Smooth muscle cell (in vitro differentiated cells): Measurements from ENCODE around the gene SNX19. TPM values are rescaled to one million over a fixed set of nuclear protein-coding genes. Genes with fewer than 3 reads are reported as not detected.

Experiments
- DNase-seq: peaks from one replicate; lab custom pipeline; 2025; ENCODE audit not compliant: unreplicated experiment; lab: John Stamatoyannopoulos, UW
- H2AFZ ChIP-seq: fragments of 200-600 bp; sonication (generic); 2 replicates; pipeline ENCODE4 v1.6.0; 2016; ENCODE audit warnings: antibody characterized with exemption, low read depth, mild to moderate bottlenecking
- H3F3A ChIP-seq: fragments of 200-600 bp; sonication (generic); 2 replicates; pipeline ENCODE4 v1.6.0; 2017; ENCODE audit warnings: antibody characterized with exemption, low read depth
- H3K27ac ChIP-seq: fragments of 200-600 bp; sonication (generic); 2 replicates; pipeline ENCODE4 v1.5.1; 2016; ENCODE audit warnings: low read depth, mild to moderate bottlenecking
- H3K27me3 ChIP-seq: fragments of 200-600 bp; sonication (generic); 2 replicates; pipeline ENCODE4 v1.6.1; 2016; ENCODE audit warnings: low read depth, mild to moderate bottlenecking
- H3K36me3 ChIP-seq: fragments of 200-600 bp; sonication (generic); 2 replicates; pipeline ENCODE4 v1.5.1; 2016; ENCODE audit warnings: low read depth
- H3K4me1 ChIP-seq: fragments of 200-600 bp; sonication (generic); 2 replicates; pipeline ENCODE4 v1.5.1; 2016; ENCODE audit warnings: low read depth
- H3K4me2 ChIP-seq: fragments of 200-600 bp; sonication (generic); 2 replicates; pipeline ENCODE4 v1.6.0; 2016; ENCODE audit warnings: mild to moderate bottlenecking
- H3K4me3 ChIP-seq: fragments of 200-600 bp; sonication (generic); 2 replicates; pipeline ENCODE4 v1.5.1; 2016; ENCODE audit warnings: mild to moderate bottlenecking
- H3K79me2 ChIP-seq: fragments of 200-600 bp; sonication (generic); 2 replicates; pipeline ENCODE4 v1.6.0; 2016; ENCODE audit warnings: low read depth, mild to moderate bottlenecking
- H3K9ac ChIP-seq: fragments of 200-600 bp; sonication (generic); 2 replicates; pipeline ENCODE4 v1.6.0; 2016; ENCODE audit warnings: low read depth
- H3K9me3 ChIP-seq: fragments of 200-600 bp; sonication (generic); replicated peaks from 2 replicates; pipeline ENCODE4 v1.5.1; 2016; ENCODE audit warnings: low read depth
- H4K20me1 ChIP-seq: fragments of 200-600 bp; sonication (generic); 2 replicates; pipeline ENCODE4 v1.6.0; 2016; ENCODE audit warnings: low read depth
- WGBS: methylation state at CpG from one replicate; pipeline ENCODE4 v1.1.7; 2016; ENCODE audit warnings: low lambda C conversion rate; 5-methylcytosine and 5-hydroxymethylcytosine counted together
- polyA plus RNA-seq: library from polyadenylated mRNA; unstranded; fragments of >200 nt; fragmentation: Nextera tagmentation; extraction: Ambion mirVana; gene quantifications from 2 replicates; pipeline ENCODE4 v1.2.1, GENCODE V29; 2016
- total RNA-seq: library from RNA; depleted of rRNA; stranded (reverse); fragments of >200 nt; gene quantifications from 2 replicates; pipeline ENCODE4 v1.2.3, GENCODE V29; 2014
- TF ChIP-seq, protein P1 (sequence below): fragments of 200-600 bp; sonication (generic); IDR thresholded peaks from 2 replicates; pipeline ENCODE4 v1.5.1; 2017; ENCODE audit warnings: borderline replicate concordance, mild to moderate bottlenecking, antibody characterized with exemption; ENCODE audit not compliant: insufficient read depth, poor library complexity, severe bottlenecking

The SNX19 gene
- total and polyA plus RNA-seq, 2 experiments from 2014 or later: 15.1 to 59.5 TPM

DNA sequence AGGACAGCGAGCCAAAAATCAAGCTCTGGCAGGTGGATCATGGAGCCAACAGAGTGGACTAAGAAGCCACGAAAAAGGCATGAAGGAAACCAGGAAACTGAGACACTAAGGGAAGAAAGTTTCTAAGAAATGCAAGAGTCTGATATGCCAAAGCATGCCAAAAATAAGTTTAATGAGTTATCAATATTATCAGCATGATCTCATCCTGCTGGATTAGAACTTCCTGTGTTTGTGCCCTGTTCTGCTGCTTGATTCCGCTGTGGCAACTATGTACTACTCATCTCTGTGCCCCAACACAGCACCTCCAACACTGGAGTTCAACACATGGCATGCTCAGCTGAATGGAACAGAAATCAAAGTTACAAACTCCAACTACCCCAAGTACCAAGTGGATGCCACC is 10.8 kb downstream of the SNX19 start:
- Histone ChIP-seq H3K9me3 (no peaks in the 10 kb centered on the region), H3K4me1 (no peaks in the 10 kb centered on the region), H3K9ac (no peak overlapping the region), H3K27me3 (no peaks in the 10 kb centered on the region), H3F3A (no peaks in the 10 kb centered on the region), H2AFZ (no peak overlapping the region), H3K4me3 (no peak overlapping the region), H3K36me3 (peaks cover 32% of the 10 kb centered on the region), H4K20me1 (peaks cover 23% of the 10 kb centered on the region), H3K27ac (no peak overlapping the region), H3K79me2 (peaks cover 7% of the 10 kb centered on the region), H3K4me2 (no peak overlapping the region)
- WGBS: 100% methylated on average over 3 of the region's 3 CpGs
- no peak for DNase-seq
- TF ChIP-seq, protein P1, sequence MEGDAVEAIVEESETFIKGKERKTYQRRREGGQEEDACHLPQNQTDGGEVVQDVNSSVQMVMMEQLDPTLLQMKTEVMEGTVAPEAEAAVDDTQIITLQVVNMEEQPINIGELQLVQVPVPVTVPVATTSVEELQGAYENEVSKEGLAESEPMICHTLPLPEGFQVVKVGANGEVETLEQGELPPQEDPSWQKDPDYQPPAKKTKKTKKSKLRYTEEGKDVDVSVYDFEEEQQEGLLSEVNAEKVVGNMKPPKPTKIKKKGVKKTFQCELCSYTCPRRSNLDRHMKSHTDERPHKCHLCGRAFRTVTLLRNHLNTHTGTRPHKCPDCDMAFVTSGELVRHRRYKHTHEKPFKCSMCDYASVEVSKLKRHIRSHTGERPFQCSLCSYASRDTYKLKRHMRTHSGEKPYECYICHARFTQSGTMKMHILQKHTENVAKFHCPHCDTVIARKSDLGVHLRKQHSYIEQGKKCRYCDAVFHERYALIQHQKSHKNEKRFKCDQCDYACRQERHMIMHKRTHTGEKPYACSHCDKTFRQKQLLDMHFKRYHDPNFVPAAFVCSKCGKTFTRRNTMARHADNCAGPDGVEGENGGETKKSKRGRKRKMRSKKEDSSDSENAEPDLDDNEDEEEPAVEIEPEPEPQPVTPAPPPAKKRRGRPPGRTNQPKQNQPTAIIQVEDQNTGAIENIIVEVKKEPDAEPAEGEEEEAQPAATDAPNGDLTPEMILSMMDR: no peak

DNA sequence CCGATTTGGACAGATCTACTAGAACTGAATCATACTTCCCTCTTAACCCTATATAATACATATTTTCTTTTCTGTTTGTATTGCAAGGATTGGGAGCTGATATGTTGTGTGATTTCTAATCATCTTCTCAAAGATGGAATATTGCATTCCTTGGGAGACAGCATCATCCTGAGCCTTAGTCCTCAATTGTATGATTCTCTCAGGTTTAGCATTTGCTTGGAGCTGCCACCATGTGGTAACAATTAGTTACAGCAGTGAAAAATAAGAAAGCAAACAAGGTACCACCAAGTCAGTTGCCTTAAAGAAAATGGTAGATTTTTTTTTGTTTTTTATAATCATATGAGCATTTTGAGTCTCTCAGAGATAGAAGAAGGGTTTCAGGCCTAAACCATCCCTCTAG is 11.9 kb downstream of the SNX19 start:
- no peak overlapping the region for H3K4me2 ChIP-seq
- peaks cover 7% of the 10 kb centered on the region for H3K79me2 ChIP-seq
- H4K20me1 ChIP-seq: peaks cover 23% of the 10 kb centered on the region
- no peaks in the 10 kb centered on the region for H3F3A ChIP-seq
- no peaks in the 10 kb centered on the region for H3K4me1 ChIP-seq
- TF ChIP-seq, protein P1: peak; percentile 20
- no peak overlapping the region for H3K27ac ChIP-seq
- peaks cover 36% of the 10 kb centered on the region for H3K36me3 ChIP-seq
- H3K9ac ChIP-seq: no peak overlapping the region
- 100% methylated on average over 1 of the region's 1 CpG for WGBS
- DNase-seq: no peak
- H3K27me3 ChIP-seq: no peaks in the 10 kb centered on the region
- no peaks in the 10 kb centered on the region for H3K9me3 ChIP-seq
- no peak overlapping the region for H2AFZ ChIP-seq
- no peak overlapping the region for H3K4me3 ChIP-seq

DNA sequence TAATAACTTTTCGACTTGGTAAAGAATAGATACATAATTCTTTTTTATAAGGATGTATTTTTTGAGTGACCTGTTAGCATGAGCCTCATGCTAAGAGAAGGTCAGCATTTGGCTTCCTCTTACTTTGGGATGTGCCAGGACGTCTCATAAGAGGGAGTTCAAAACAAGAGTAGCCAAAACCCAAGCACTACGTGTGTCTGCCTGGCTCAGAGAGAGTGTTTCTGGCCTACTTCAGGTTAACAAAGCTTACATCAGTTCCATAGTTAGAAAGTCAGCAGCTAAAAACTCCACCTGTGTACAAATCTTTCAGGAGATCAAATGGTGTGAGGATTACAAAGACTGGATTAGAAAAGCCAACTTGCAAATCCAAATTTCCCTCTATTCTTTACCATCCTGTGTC is 13.9 kb downstream of the SNX19 start:
- H3F3A ChIP-seq: no peaks in the 10 kb centered on the region
- H3K27me3 ChIP-seq: no peaks in the 10 kb centered on the region
- no peak overlapping the region for H3K4me2 ChIP-seq
- H4K20me1 ChIP-seq: peaks cover 6% of the 10 kb centered on the region
- no peaks in the 10 kb centered on the region for H3K4me1 ChIP-seq
- TF ChIP-seq, protein P1: no peak
- H3K9me3 ChIP-seq: no peaks in the 10 kb centered on the region
- H3K36me3 ChIP-seq: peaks cover 36% of the 10 kb centered on the region
- DNase-seq: no peak
- H2AFZ ChIP-seq: no peak overlapping the region
- peaks cover 2% of the 10 kb centered on the region for H3K79me2 ChIP-seq
- no peak overlapping the region for H3K9ac ChIP-seq
- 96% methylated on average over 3 of the region's 3 CpGs for whole genome bisulfite sequencing
- H3K27ac ChIP-seq: no peak overlapping the region
- H3K4me3 ChIP-seq: no peak overlapping the region

DNA sequence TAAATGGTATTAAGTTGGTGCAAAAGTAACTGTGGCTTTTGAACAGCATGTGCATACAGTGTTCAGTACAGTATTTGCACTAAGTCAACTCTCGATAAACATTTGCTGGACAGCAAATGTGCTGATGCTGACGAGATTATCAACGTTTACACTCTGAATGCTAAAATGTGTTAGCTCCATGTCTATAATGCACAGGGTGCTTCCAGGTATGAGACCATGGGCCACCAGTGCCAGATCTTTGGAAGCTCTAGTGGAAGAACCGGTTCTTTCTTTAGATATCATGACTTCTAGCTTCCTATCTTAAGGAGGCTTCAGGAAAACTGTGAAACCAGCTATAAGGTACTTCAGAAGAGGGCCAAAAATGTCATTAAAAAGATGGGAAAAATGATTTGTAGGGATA is 17.2 kb downstream of the SNX19 start:
- Histone ChIP-seq H3K36me3 (peaks cover 31% of the 10 kb centered on the region), H2AFZ (no peak overlapping the region), H3K4me2 (no peak overlapping the region), H3K27ac (no peak overlapping the region), H3K4me1 (peaks cover 2% of the 10 kb centered on the region), H3K4me3 (no peak overlapping the region), H3K27me3 (no peaks in the 10 kb centered on the region), H3K9me3 (no peaks in the 10 kb centered on the region), H3F3A (no peaks in the 10 kb centered on the region), H3K9ac (no peak overlapping the region), H3K79me2 (no peaks in the 10 kb centered on the region), H4K20me1 (peaks cover 16% of the 10 kb centered on the region)
- no peak for DNase-seq
- 92% methylated on average over 4 of the region's 4 CpGs for WGBS
- TF ChIP-seq, protein P1: no peak
